Large intestine (tissue), 1 donor: Measurements from ENCODE around the gene SELENOI. TPM values are rescaled to one million over a fixed set of nuclear protein-coding genes. Genes with fewer than 3 reads are reported as not detected.

Experiments
- polyA plus RNA-seq: library from polyadenylated mRNA; unstranded; fragments of 120-200 nt; gene quantifications from one replicate; pipeline ENCODE4 v1.2.1, GENCODE V29; 2013

SELENOI gene
- polyA plus RNA-seq, 1 donor: 36.8 TPM

Other genes starting within 250 kb of the SELENOI start
- 2.4 TPM for gene GAREM2, start 173.1 kb upstream of the SELENOI start, polyA plus RNA-seq
- 219 TPM for gene HADHA, start 101.5 kb upstream of the SELENOI start, polyA plus RNA-seq
- gene HADHB, start 101.2 kb upstream of the SELENOI start, polyA plus RNA-seq: 115 TPM
- 0.73 TPM for gene ADGRF3, start 646 bp downstream of the SELENOI start, polyA plus RNA-seq
- gene DRC1, start 55.8 kb downstream of the SELENOI start, polyA plus RNA-seq: 0.76 TPM
- gene OTOF, start 132.0 kb downstream of the SELENOI start, polyA plus RNA-seq: 5.4 TPM